HG03159 (cell line): ENCODE data around the gene SIMC1.

Source experiments
- ATAC-seq: cut with Tn5 transposase; IDR thresholded peaks from one replicate; pipeline ENCODE4 v1.9.1; 2021; ENCODE audit warnings: mild to moderate bottlenecking, moderate library complexity; ENCODE audit not compliant: unreplicated experiment

Gene SIMC1

DNA sequence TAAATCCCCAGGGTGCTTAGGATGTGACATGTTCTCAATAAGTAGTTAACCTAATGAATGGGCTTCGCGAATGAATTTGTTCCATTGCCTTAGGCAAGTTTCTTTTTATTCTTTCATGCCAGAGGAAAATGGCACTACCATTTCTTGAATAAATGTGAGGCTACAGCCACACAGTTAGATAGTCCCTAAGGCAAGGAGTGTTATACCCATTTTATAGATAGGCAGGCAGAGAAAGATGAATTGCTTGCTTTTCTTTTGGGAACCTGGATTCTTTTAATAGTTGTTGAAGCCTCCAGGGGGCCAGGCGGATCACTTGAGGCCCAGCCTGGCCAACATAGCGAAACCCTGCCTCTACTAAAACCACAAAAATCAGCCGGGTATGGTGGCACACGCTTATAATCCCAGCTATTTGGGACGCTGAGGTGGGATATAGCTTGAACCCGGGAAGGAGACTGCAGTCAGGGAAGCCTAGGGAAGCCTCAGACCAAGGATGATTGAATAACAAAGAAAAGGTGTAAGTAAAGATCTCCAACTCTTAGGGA is 149.2 kb downstream of the SIMC1 start:
- ATAC-seq: no peak

DNA sequence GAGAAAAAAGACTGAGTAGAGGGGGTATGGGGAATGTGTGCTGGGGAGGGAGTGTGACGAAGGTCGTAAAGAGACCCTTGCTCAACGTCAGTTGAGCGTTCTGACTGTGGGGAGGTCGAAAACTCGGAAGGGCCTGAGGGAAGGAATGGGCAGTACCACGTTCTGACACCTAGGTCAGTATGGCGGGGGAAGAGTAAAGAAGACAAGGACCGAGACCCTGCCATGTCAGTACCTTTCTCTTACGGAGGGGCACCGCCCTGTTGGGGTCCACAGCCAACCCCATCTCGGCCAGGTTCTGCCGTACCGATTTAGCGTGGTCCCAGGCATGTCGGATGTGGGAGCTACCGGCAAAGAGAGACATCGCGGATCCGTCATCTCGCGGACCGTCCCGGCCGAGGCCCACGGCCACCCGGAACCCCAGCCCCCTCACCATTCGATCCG is 149.8 kb downstream of the SIMC1 start:
- ATAC-seq: no peak

DNA sequence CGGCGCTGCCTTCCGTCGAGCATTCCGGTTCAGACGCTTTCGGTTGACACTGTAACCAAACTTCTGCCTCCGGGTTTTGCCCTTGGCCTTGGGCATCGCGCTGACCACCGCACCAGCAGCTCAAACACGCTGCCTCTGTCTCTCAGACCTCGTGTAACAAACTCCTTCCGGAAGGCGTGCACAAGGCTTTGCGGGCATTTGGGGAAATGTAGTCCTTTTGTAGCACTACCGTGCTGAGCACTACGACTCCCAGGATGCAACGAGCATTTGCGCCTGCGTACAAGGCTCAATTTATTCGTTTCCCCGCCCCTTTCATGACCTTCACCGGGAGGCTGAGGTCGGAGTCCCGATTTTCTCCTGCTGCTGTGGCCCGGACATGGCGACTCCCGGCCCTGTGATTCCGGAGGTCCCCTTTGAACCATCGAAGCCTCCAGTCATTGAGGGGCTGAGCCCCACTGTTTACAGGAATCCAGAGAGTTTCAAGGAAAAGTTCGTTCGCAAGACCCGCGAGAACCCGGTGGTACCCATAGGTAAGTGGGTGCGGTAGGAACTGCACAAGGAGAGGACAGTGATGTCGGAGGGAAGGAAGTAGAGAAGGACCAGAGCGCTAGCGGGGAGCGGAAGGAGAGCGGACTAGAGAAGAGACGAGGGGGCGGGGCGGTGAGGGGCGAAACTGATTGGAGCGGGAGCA is 150.4 kb downstream of the SIMC1 start, which contains the start of the genes HIGD2A and NOP16:
Gene HIGD2A, plus strand, starts transcription at position 308 of the 691 bp plus-strand sequence. Its CDS starts 69 bp downstream, at position 377.
Gene NOP16, minus strand, starts transcription at position 155 of the 691 bp plus-strand sequence. Its CDS starts 59 bp downstream, at position 96.
- ATAC-seq: peak; percentile 89

DNA sequence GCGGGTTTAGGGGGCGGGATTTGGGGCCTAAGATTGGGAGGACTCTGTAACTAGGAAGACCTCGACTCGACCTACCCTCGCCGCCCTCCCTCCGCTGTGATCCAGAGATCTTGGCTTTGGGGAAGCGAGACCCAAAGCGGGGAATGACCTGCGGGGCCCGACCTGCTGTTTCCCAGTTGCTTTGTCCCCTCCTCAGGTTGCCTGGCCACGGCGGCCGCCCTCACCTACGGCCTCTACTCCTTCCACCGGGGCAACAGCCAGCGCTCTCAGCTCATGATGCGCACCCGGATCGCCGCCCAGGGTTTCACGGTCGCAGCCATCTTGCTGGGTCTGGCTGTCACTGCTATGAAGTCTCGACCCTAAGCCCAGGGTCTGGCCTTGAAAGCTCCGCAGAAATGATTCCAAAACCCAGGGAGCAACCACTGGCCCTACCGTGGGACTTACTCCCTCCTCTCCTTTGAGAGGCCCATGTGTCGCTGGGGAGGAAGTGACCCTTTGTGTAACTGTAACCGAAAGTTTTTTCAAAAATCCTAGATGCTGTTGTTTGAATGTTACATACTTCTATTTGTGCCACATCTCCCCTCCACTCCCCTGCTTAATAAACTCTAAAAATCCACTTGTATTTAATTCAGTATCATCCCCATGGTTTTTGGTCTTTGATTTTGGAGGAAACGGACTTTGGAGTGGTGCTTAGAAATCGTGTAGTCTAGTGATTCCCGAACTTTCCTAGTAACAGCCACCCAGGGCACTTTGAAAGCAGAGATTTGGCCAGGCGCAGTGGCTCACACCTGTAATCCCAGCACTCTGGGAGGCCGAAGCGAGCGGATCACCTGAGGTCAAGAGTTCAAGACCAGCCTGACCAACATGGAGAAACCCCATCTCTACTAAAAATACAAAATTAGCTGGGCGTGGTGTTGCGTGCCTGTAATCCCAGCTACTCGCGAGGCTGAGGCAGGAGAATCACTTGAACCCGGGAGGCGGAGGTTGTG is 151.2 kb downstream of the SIMC1 start:
- peak; percentile 28 for ATAC-seq

DNA sequence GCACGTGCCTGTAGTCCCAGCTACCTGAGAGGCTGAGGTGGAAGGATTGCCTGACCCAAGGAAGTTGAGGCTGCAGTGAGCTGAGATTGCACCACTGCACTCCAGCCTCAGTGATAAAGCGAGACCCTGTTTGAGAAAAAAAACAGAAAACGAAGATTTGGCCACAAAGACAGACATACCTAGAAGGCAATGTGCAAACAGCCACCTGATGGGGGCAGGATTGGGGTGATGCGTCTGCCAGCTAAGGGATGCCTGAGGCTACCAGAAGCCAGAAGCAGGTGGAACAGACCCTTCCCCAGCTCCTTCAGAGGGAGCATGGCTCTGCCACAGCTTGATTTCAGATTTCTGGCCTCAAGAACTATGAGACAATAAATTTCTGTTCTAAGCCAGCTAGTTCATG is 153.3 kb downstream of the SIMC1 start:
- ATAC-seq: no peak

DNA sequence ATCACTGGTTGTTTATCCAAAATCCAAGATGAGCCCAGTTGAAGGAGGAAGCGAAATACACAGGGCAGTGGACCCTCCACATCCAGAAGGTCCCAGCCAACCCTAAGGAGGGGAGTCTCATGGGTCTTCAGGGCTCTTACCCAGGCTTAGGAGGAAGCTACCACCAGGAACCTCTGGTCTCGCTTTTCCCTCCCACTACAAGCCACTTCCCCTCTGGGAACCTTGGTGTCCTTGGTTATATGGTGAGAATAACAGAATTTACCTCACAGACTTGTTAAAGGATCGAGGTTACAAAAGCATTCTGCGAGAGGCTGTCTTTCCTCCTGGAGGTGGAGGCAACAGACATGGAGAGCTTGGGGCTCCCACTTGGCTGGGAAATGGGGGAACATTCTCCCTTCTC is 153.8 kb downstream of the SIMC1 start:
- no peak for ATAC-seq

DNA sequence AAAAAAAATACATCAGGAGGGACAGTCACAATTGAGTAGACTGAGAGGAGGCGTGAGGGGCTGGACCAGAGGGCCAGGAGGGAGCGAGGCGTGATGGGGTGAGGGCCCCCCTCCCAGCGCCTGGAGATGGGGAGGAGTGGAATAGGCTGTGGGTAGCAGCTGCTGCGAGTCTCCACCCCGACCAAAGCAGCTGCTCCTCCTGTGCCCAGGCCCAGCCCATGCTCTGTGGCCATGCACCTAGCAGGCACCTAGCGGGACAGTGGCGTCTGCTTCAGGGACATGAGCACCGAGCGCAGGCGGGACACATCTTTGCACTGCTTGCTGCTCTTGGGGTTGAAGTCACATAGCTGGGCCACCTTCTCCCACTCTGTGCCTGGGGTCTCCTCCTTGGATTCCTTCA is 154.3 kb downstream of the SIMC1 start:
- no peak for ATAC-seq

DNA sequence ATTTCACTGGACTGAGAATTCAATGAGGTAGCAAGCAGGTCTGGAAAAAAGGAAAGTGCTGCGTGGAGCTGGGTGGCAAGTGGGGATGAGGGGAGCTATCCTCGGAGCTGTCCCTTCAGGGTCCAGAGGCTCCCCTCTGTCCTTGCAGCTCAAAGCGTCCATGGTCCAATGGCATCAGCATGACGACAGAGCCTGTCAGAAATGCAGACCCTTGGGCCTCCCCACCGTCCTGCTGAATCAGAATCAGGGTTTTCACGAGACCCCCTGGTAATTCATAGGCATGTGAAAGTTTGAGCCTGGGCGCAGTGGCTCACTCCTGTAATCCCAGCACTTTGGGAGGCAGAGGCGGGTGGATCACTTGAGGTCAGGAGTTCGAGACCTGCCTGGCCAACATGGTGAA is 155.9 kb downstream of the SIMC1 start:
- no peak for ATAC-seq

DNA sequence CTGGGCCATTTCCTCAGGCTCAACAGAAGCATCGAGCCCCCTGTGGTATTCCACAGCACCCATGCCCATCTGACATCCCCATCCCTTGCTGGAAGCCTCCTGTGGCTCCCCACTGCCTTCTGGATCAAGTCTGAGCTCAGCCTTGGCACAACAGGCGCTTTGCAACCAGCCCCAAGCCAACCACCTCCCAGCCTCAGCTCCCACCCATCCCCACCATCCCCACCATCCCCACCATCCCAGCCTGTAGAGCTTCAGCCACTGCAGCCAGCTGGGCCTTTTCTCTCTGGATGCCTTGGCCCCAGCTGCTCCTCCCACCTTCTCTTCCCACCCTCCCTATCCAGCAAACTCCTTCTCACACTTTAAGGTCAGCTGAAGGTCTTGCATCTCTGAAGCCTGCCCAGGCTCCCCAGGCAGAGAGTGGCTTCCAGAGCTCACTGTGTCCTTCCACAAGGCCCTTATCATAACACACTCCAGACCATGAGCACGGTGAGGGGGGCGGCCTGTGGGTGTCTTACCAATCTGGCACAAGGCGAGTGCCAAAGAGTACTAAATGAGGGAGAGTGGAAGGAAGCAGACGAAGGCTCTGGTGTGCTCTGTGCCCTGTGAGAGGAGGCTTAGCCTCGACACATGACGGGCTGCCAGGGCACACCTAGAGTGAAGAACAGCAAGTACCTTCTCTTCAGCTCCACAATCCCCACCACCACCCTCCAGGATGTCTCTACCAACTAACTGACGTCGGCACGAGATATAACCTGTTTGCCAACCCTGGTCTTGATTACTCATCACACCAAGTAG is 156.9 kb downstream of the SIMC1 start:
- ATAC-seq: no peak
